SK-N-SH (cell line): Measurements from ENCODE around the gene VCPKMT. TPM values are rescaled to one million over a fixed set of nuclear protein-coding genes. Genes with fewer than 3 reads are reported as not detected.

Experiments
- CTCF ChIA-PET: fragments of 300-600, 350-600 bp; formaldehyde crosslinking; extraction: SDS; loops from one replicate; lab custom pipeline; 2021; lab: Yijun Ruan, JAX
- POLR2A ChIA-PET: fragments of 350-600 bp; sonication (Branson Sonifier 250); formaldehyde crosslinking; extraction: SDS; loops from one replicate; lab custom pipeline; 2020; ENCODE audit warnings: antibody characterized with exemption, inconsistent platforms; lab: Yijun Ruan, JAX
- DNase-seq: peaks from one replicate; pipeline ENCODE4 v3.0.0; 2012
- H2AFZ ChIP-seq: fragments of 200-600 bp; sonication (generic); 2 replicates; pipeline ENCODE4 v1.8.1; 2016; ENCODE audit warnings: antibody characterized with exemption, mild to moderate bottlenecking, low read depth
- H3F3A ChIP-seq: fragments of 200-600 bp; sonication (generic); replicated peaks from 2 replicates; pipeline ENCODE3; 2016; ENCODE audit warnings: antibody characterized with exemption, mild to moderate bottlenecking; ENCODE audit not compliant: insufficient read depth
- H3K27ac ChIP-seq, 2 experiments: fragments of 200-500 bp in 1 of 2; fragments of 200-600 bp in 1 of 2; sonication (Bioruptor generic) in 1 of 2; sonication (generic), shearing (Covaris generic) in 1 of 2; 2 replicates each; pipeline versions ENCODE4 v1.5.1 to v1.6.1; 2014 to 2016; ENCODE audit warnings: low read depth in 2 of 2, inconsistent platforms in 1 of 2, low read length in 1 of 2, mild to moderate bottlenecking in 1 of 2, mixed read lengths in 1 of 2
- H3K27me3 ChIP-seq: fragments of 200-600 bp; sonication (generic), shearing (Covaris generic); 2 replicates; pipeline ENCODE4 v1.6.1; 2016; ENCODE audit warnings: mixed run types; ENCODE audit not compliant: insufficient read depth
- H3K36me3 ChIP-seq, 2 experiments: fragments of 200-500 bp in 1 of 2; fragments of 200-600 bp in 1 of 2; sonication (Bioruptor generic) in 1 of 2; sonication (generic) in 1 of 2; replicated peaks in 1 of 2; 2 replicates each; pipeline versions ENCODE3 to v1.5.1; 2014 to 2016; ENCODE audit warnings: low read length in 1 of 2, mild to moderate bottlenecking in 1 of 2; ENCODE audit not compliant: insufficient read depth in 2 of 2, control insufficient read depth in 1 of 2
- H3K4me1 ChIP-seq, 2 experiments: fragments of 200-500 bp in 1 of 2; fragments of 200-600 bp in 1 of 2; sonication (Bioruptor generic) in 1 of 2; sonication (generic), shearing (Covaris generic) in 1 of 2; 2 replicates each; pipeline versions ENCODE4 v1.5.1 to v1.6.1; 2014 to 2016; ENCODE audit warnings: low read depth in 1 of 2, low read length in 1 of 2, mixed run types in 1 of 2; ENCODE audit not compliant: insufficient read depth in 2 of 2, control insufficient read depth in 1 of 2
- H3K4me2 ChIP-seq: fragments of 200-600 bp; sonication (generic), shearing (Covaris generic); 2 replicates; pipeline ENCODE4 v1.6.1; 2017; ENCODE audit warnings: mixed run types
- H3K4me3 ChIP-seq, 2 experiments: fragments of 200-500 bp in 1 of 2; fragments of 200-600 bp in 1 of 2; sonication (Bioruptor generic) in 1 of 2; sonication (generic), shearing (Covaris generic) in 1 of 2; 2 replicates each; pipeline versions ENCODE4 v1.5.1 to v1.8.1; 2014 to 2016; ENCODE audit warnings: low read depth in 2 of 2, inconsistent platforms in 1 of 2, low read length in 1 of 2, mild to moderate bottlenecking in 1 of 2, mixed read lengths in 1 of 2, moderate library complexity in 1 of 2
- H3K79me2 ChIP-seq: fragments of 200-600 bp; sonication (generic); 2 replicates; pipeline ENCODE4 v1.8.1; 2017; ENCODE audit warnings: mild to moderate bottlenecking; ENCODE audit not compliant: insufficient read depth
- H3K9ac ChIP-seq: fragments of 200-600 bp; sonication (generic); 2 replicates; pipeline ENCODE4 v1.6.1; 2017; ENCODE audit warnings: mixed run types
- H3K9me2 ChIP-seq: fragments of 200-600 bp; sonication (generic); 2 replicates; pipeline ENCODE4 v1.6.1; 2017; ENCODE audit warnings: mixed run types
- H3K9me3 ChIP-seq: fragments of 200-600 bp; sonication (generic); 2 replicates; pipeline ENCODE4 v1.6.1; 2017; ENCODE audit warnings: mixed run types, mild to moderate bottlenecking, moderate library complexity
- H4K20me1 ChIP-seq: fragments of 200-600 bp; sonication (generic); 2 replicates; pipeline ENCODE4 v1.6.1; 2017; ENCODE audit warnings: mild to moderate bottlenecking, mixed run types; ENCODE audit not compliant: insufficient read depth
- CHD2 ChIP-seq: fragments of 150-350 bp; IDR thresholded peaks from 2 replicates; pipeline ENCODE4 v1.6.1; 2018; ENCODE audit warnings: low read length; ENCODE audit not compliant: partially characterized antibody
- ELF1 ChIP-seq: IDR thresholded peaks from 2 replicates; pipeline ENCODE4 v1.4.0; 2012
- EZH2phosphoT487 ChIP-seq: fragments of 200-600 bp; sonication (generic); IDR thresholded peaks from 2 replicates; pipeline ENCODE4 v1.6.1; 2017; ENCODE audit warnings: low read depth, mixed run types, mild to moderate bottlenecking, antibody characterized with exemption, moderate library complexity, borderline replicate concordance
- FOSL2 ChIP-seq: IDR thresholded peaks from 2 replicates; pipeline ENCODE4 v1.4.0; 2012; ENCODE audit warnings: low read depth, mild to moderate bottlenecking, moderate library complexity, borderline replicate concordance
- MXI1 ChIP-seq: IDR thresholded peaks from 2 replicates; pipeline ENCODE4 v1.6.1; 2012; ENCODE audit warnings: mild to moderate bottlenecking, low read depth, low read length, improper control_type of control experiment
- NFIC ChIP-seq: IDR thresholded peaks from 2 replicates; pipeline ENCODE4 v1.4.0; 2012; ENCODE audit warnings: borderline replicate concordance
- RAD21 ChIP-seq: IDR thresholded peaks from 2 replicates; pipeline ENCODE4 v1.6.1; 2012; ENCODE audit warnings: mild to moderate bottlenecking, low read length
- RCOR1 ChIP-seq: fragments of 150-350 bp; IDR thresholded peaks from 2 replicates; pipeline ENCODE4 v1.6.1; 2017; ENCODE audit warnings: antibody characterized with exemption, low read length
- TAF1 ChIP-seq: IDR thresholded peaks from 2 replicates; pipeline ENCODE4 v1.6.1; 2012; ENCODE audit warnings: low read depth, mild to moderate bottlenecking, low read length, moderate library complexity, borderline replicate concordance
- WGBS: methylation state at CpG from one replicate; pipeline ENCODE4 v1.1.6; 2017; ENCODE audit warnings: low lambda C conversion rate; 5-methylcytosine and 5-hydroxymethylcytosine counted together
- polyA plus RNA-seq, 3 experiments: library from polyadenylated mRNA; depleted of rRNA; stranded (reverse); fragments of >200 nt; gene quantifications; 2 replicates each; pipeline ENCODE4 v1.2.3, GENCODE V29; 2012
- TF ChIP-seq, protein P1 (sequence below): fragments of 150-350 bp; IDR thresholded peaks from 2 replicates; pipeline ENCODE4 v1.6.1; 2016; ENCODE audit warnings: mild to moderate bottlenecking, low read depth, low read length
- TF ChIP-seq, protein P2 (sequence below): fragments of 150-350 bp; IDR thresholded peaks from 2 replicates; pipeline ENCODE4 v1.6.1; 2017; ENCODE audit warnings: antibody characterized with exemption, low read length, low read depth, borderline replicate concordance
- TF ChIP-seq, protein P3 (sequence below): IDR thresholded peaks from 2 replicates; pipeline ENCODE4 v1.4.0; 2012; ENCODE audit warnings: low read depth
- TF ChIP-seq, protein P4 (sequence below): fragments of 200-600 bp; sonication (generic); IDR thresholded peaks from 2 replicates; pipeline ENCODE4 v1.6.1; 2017; ENCODE audit warnings: antibody characterized with exemption, mild to moderate bottlenecking, moderate library complexity

The VCPKMT gene
- polyA plus RNA-seq, 1 of the 3 experiments (the other 2 are of a cell fraction) = 7.3 TPM

DNA sequence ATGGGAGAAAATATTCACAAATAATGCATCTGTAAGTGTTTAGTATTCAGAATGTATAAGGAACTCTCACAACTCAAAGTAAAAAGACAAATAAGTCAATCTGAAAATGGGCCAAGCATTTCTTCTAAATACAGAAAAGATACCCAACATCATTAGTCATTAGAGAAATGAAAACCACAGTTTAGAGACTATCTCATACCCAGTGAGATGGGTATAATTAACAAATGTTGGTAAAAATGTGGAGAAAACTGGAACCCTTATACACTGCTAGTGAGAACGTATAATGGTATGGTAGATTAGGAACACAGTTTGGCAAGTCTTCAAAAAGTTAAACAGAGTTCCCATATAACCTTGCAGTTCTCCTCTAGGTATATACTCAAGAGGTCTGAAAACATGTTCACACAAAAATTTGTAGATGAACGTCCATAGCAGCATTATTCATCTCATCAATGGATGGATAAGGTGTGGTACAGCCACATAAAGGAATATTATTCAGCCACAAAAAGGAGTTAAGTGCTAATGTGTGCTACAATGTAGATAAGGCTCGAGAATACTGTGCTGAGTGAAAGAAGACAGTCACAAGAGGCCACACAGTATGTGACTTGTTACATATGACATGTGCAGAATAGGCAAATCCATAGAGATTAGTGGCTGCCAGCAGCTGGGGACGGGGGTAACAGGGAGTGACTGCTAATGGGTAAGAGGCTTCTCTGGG, 5.9 kb downstream of the VCPKMT start:
- peaks cover 29% of the 10 kb centered on the region for H3F3A ChIP-seq
- no peak overlapping the region for H3K9ac ChIP-seq
- H3K4me2 ChIP-seq = no peak overlapping the region
- no peak overlapping the region for H3K27ac ChIP-seq
- no peak for DNase-seq
- H3K79me2 ChIP-seq = peaks cover 46% of the 10 kb centered on the region
- CTCF ChIA-PET = interaction anchor here (0.8 to 15.1 kb wide), 2 partner anchors 245 to 257 kb away, joined by 3 to 204 read pairs; no protein-coding TSS in a partner anchor
- POLR2A ChIA-PET = no interaction called here
- H3K4me3 ChIP-seq = no peak overlapping the region
- H3K9me3 ChIP-seq = no peaks in the 10 kb centered on the region
- H4K20me1 ChIP-seq = no peaks in the 10 kb centered on the region
- TF ChIP-seq NFIC (no peak), MXI1 (no peak), CHD2 (no peak), TAF1 (no peak), RCOR1 (no peak), ELF1 (no peak), FOSL2 (no peak)
- TF ChIP-seq, protein P1, sequence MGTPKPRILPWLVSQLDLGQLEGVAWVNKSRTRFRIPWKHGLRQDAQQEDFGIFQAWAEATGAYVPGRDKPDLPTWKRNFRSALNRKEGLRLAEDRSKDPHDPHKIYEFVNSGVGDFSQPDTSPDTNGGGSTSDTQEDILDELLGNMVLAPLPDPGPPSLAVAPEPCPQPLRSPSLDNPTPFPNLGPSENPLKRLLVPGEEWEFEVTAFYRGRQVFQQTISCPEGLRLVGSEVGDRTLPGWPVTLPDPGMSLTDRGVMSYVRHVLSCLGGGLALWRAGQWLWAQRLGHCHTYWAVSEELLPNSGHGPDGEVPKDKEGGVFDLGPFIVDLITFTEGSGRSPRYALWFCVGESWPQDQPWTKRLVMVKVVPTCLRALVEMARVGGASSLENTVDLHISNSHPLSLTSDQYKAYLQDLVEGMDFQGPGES = no peak
- TF ChIP-seq, protein P2, sequence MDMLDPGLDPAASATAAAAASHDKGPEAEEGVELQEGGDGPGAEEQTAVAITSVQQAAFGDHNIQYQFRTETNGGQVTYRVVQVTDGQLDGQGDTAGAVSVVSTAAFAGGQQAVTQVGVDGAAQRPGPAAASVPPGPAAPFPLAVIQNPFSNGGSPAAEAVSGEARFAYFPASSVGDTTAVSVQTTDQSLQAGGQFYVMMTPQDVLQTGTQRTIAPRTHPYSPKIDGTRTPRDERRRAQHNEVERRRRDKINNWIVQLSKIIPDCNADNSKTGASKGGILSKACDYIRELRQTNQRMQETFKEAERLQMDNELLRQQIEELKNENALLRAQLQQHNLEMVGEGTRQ = no peak
- TF ChIP-seq, protein P3, sequence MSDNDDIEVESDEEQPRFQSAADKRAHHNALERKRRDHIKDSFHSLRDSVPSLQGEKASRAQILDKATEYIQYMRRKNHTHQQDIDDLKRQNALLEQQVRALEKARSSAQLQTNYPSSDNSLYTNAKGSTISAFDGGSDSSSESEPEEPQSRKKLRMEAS = no peak
- H2AFZ ChIP-seq = no peak overlapping the region
- peaks cover 3 to 6% of the 10 kb centered on the region in 2 experiments for H3K4me1 ChIP-seq
- no peaks in the 10 kb centered on the region for H3K9me2 ChIP-seq
- H3K27me3 ChIP-seq = no peaks in the 10 kb centered on the region
- peaks cover 66 to 79% of the 10 kb centered on the region in 2 experiments for H3K36me3 ChIP-seq
- 94% methylated on average over 4 of the region's 4 CpGs for WGBS

DNA sequence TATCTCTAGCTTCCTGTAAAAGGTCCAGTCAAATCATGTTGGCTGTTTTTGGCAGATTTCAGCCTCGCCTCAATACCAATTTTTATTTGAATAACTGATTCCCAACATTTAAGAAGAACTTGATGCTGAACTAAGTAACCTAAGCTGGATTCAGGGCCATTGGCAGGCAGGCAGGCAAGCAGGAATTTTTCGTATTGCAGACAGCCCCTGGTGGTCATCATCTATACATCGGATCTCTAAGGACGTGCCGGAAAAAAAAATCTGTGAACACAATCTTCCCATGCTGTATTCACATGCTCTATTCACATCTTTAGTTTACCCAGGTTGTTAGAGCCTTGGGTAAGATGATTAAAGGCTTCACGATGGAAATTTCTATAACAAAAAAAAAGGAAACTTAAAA, 7.0 kb downstream of the VCPKMT start:
- H3K4me1 ChIP-seq = no peaks in the 10 kb centered on the region
- WGBS = 81% methylated on average over 6 of the region's 6 CpGs
- peaks cover 36% of the 10 kb centered on the region for H3F3A ChIP-seq
- H3K4me2 ChIP-seq = no peak overlapping the region
- H3K79me2 ChIP-seq = peaks cover 34% of the 10 kb centered on the region
- no peak overlapping the region for H3K9ac ChIP-seq
- no peaks in the 10 kb centered on the region for H3K9me3 ChIP-seq
- no peaks in the 10 kb centered on the region for H3K9me2 ChIP-seq
- no peaks in the 10 kb centered on the region for H4K20me1 ChIP-seq
- ChIA-PET CTCF (interaction anchor here (0.8 to 15.1 kb wide), 2 partner anchors 244 to 256 kb away, joined by 3 to 204 read pairs; no protein-coding TSS in a partner anchor), POLR2A (no interaction called here)
- H3K27me3 ChIP-seq = no peaks in the 10 kb centered on the region
- H2AFZ ChIP-seq = no peak overlapping the region
- H3K27ac ChIP-seq = no peak overlapping the region
- TF ChIP-seq TAF1 (no peak), RAD21 (peak; percentile 26; the same call in 1 of the 2 replicates), EZH2phosphoT487 (no peak)
- TF ChIP-seq, protein P4, sequence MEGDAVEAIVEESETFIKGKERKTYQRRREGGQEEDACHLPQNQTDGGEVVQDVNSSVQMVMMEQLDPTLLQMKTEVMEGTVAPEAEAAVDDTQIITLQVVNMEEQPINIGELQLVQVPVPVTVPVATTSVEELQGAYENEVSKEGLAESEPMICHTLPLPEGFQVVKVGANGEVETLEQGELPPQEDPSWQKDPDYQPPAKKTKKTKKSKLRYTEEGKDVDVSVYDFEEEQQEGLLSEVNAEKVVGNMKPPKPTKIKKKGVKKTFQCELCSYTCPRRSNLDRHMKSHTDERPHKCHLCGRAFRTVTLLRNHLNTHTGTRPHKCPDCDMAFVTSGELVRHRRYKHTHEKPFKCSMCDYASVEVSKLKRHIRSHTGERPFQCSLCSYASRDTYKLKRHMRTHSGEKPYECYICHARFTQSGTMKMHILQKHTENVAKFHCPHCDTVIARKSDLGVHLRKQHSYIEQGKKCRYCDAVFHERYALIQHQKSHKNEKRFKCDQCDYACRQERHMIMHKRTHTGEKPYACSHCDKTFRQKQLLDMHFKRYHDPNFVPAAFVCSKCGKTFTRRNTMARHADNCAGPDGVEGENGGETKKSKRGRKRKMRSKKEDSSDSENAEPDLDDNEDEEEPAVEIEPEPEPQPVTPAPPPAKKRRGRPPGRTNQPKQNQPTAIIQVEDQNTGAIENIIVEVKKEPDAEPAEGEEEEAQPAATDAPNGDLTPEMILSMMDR = peak; percentile 56
- H3K4me3 ChIP-seq = no peak overlapping the region
- peak; percentile 26 for DNase-seq
- peaks cover 62 to 67% of the 10 kb centered on the region in 2 experiments for H3K36me3 ChIP-seq
